HG02571 (cell line): Measurements from ENCODE around the gene DCT.

Experiments
- ATAC-seq: cut with Tn5 transposase; IDR thresholded peaks from one replicate; pipeline ENCODE4 v1.9.1; 2021; ENCODE audit warnings: mild to moderate bottlenecking, moderate library complexity; ENCODE audit not compliant: unreplicated experiment

The DCT gene

DNA sequence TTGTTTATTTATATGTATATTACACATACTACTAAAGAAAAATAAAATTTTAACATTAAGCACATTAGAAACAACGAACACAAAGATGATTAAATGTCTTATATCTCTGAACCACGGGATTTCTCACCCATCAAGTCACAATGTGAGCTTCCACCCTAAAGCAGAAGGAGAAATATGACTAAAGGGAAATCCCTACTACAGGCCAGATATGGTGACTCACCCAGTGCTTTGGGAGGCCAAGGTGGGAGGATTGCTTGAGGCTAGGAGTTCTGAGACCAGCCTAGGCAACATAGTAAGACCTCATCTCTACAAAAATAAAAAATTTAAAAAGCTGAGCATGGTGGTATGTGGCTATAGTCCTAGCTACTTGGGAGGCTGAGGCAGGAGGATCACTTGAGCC lies 24.6 kb downstream of the DCT start:
- ATAC-seq, result no peak

DNA sequence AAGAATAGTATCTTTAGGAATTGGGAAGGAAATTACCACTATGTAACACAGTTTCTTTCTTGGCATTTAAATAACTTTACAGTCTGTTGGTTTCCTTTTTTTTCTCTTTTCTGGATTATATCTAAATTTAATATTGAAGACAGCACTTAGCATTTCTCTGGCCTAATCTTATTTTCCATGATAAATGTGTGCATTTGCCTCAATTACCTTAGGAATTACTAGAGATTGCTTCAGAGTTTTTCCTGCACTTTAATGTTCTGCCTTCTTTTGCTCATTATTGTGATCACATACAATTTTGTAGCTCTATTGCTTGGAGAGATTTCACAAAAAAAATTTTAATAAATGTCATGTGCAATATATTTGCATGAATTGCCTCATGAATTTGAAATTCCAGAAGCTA lies 25.1 kb downstream of the DCT start:
- ATAC-seq, result no peak

DNA sequence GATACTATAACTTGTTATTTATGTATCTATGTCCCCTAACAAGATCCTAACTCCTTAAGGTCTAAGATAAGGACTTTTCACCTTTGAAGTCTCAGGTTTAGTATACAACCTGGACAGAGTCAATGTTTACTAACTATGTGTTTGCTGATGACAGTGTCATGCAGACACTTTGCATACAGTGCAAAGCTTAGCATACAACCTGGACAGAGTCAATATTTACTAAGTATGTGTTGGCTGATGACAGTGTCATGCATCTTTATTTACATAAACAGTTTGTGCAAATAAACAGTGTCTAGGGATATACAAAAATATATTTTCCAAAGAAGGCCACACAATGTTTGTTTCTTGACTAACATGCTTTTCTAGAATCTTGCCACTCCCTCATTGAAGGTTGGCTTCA lies 34.7 kb downstream of the DCT start:
- ATAC-seq, result no peak

DNA sequence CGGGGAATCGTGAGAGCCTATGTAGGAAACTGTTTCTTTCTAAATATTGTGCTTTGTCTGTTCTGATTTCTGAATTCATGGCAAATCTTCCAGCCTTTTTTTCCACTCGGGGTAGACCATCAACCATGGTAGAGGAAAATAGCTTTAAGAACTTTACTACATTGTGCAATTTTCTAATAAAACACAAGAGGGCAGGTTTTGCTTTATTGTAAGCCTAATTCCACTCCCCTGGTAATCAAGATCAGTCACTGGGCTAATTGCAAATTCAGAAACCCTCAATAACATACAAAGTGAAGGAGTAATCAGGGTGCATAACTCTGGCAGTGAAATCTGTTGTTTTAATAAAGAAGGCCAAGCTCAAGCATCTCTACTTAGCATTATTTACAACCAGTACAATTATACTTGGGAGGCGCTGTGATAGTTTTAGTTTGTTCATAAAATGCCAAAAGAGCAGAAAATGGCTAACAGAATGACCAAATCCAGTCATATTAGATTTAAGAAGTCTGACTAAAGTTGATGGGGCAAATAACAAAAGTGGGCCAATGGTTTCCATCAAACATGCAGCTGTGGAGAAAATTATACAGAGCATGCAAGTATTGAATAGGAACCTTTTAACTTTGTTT lies 43.8 kb downstream of the DCT start:
- ATAC-seq, result no peak

DNA sequence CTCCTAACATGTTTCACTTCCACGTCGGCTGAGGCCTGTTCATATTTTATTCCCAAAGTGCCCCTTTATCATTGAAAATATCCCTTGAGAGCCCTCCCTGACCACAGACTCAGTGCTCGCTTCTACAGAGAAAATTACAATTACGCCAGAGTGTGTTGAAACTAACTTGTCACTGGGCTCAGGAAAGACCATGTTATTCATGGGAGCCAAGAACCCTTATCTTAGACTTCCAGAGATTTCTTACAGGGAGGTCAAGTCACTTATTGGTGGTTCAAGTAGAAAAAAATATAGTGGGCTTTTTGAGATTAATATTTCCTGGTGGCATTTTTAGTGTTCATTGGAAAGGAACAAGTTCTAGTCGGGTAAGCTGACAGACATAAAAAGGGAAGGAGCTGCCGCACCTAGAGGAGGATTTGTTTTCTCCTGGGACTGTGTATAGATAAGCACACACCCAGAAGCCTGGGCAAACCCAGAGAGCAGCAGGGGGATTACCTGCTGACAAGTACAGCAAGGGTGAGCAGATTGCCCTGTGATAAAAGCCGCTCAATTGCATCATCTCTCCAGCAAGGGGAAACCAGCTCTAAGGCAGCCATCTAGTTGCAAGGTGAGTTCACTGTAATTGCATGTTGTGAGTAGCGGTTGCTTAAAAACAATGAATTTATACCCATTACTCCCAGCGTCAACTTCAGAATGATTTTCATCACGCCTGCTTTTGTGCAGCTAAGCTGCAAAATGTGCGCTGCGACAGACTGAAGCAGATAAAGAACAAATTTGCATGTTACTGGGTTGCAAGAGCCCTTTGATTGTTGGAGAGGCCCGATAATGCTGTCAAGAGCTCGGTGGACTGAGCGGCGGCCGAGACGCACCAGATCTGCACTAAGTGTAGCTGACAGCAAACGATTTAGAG lies 46.2 kb downstream of the DCT start:
- peak; percentile 74 for ATAC-seq

DNA sequence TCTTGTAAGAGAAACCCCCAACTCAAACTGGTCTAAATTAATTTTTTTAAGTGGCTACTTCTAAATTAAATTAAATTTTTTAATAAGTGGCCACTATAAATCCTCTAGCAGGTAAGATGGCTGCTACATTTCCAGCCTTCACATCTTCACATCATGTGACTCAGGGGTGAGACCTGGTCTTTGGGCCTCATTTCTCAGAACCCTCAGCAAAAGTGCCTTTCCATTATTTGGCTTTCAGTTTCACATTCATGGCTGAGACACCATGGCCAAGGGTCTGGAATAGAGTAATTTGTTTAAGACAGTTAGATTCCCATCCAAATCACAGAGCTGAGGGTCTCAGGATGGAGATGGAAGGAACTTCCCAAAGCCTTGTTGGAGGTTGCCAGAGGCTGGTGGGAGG lies 47.5 kb downstream of the DCT start:
- no peak for ATAC-seq

DNA sequence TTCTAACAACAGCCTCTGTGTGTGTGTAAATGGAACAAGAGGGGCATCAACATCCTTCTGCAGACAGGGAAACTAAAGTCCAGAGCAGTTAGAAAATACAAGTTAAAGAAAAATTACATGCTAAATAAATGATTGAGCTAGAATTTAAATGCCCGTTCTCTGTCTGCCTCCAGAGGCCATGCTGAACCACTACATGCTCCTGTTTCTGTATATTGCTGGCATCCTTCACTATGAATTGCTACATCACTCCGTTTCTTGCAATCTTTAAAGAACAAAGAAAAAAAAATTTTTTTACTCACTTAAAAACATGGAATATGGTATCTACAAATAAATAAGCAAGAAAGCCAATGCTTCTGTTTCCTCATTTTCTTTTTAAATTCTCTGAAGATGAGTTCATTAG lies 47.9 kb downstream of the DCT start:
- ATAC-seq, result no peak

DNA sequence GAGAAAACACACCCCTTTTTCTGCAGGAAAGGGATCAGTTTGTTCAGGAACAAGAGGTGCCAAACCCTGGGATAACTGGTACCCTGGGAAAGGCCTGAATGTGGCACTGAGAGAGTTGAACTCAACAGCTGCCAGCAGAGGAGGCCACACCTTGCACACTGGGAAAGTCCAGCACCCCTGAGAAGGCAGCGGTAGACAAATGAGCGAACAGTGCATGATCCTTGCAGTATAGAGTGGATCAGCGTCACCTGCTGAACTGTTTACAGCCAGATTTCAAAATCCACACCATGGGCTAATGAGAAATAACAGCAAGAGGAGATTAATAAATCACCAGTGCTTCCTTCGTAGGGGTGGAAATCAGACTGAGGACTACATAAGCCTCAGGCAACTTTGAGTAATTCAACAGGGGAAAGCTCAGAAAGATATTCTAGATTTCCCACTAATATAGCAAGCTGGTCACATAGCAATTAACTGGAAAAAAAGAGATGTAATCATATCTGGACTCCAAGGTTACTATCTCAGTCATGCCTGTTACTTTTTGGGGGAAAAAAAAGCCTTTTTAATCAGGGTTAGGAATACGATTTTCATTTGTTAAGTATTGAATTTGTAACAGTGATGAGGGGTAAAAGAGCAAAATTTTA lies 52.0 kb downstream of the DCT start:
- ATAC-seq, result no peak

DNA sequence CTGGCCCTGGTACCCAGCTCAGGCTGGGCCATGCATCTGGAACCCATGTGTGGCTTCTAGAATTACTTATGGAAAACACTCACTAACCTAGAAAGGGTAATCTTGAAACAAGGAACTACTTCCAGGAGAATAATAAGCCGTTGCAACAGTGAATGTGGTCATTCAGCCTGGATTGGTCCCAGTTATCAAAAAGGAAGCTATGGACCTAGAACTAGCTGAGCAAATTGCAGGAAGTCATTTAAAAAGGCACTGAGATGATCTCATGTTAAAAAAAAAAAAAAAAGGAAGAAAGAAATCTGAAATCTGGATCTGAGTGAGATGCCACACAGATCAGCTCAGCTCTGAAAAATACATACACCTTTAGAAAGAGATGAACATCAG lies 59.6 kb downstream of the DCT start:
- no peak for ATAC-seq

DNA sequence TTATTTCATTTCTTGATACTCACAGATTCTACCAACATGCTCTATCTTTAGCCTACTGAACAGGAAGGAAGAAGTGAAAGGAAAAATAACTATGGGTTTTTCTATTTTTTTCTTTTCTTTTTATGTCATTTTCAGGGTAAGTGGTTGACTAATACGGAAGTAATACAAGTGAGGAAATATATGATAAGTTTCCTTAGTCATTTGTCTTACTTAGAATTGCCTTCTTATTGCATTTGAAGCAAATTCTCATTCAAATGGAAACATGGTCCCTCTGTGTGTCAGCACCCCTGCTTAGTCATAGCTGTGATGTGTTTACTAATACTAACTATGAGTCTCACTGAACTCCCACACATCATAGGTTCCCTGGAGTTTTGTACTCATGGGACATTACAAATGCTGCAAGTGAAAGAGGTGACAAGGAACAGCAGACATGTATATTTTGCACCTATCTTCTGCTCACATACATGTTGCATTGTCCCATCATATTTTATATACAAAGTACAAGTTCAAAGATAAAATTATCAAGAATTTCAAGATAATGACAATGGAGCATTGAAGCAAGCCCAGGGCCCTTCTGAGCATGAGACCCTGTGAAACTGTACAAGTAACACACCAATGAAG lies 60.1 kb downstream of the DCT start:
- peak; percentile 62 for ATAC-seq

DNA sequence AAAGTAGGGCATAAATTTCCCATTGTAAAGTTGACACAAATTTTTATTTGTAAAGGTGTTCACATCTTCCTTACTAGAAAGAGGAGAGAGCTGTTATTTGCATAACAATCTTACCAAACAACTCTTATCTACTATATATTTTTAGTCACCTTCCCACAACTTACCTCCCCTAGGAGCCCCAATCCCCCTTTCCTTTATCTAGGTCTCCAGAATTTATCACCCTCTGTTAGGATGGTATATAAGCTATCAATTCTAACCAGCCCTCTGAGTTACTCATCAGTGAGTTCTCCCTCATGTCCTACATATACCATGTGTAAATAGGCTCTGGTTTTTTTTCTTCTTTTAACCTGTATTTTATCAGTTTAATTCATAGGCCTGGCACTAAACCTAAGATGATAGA lies 62.2 kb downstream of the DCT start:
- ATAC-seq, result no peak

DNA sequence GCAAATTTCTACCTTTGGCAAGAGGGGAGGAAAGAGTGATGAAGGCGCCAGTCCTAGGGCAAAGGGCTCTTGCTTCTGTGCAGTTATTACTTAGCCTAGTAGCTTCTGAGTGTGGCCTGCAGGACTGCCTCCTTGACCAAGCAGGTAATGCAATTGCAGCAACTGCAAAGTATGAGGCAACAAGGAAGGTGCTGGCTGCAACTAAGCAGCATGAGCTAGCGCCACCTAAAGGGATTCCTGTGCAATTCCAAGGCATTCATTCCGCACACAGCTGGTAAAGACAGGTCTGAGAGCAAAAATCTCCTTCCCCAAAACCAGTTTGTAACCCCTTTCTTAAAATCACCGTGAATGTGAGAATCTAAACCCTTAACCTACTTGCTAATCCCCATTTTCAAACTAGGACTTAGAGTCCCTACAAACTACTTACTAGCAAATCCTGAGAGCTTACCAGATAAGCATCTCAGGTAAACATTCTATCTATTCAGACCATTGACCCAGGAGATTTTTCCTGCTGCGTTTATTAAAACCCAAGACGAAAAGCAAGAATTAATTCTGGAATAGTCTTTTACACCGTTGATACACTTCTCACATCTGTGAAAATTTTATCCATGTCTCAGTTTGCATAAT lies 62.9 kb downstream of the DCT start:
- ATAC-seq, result no peak

DNA sequence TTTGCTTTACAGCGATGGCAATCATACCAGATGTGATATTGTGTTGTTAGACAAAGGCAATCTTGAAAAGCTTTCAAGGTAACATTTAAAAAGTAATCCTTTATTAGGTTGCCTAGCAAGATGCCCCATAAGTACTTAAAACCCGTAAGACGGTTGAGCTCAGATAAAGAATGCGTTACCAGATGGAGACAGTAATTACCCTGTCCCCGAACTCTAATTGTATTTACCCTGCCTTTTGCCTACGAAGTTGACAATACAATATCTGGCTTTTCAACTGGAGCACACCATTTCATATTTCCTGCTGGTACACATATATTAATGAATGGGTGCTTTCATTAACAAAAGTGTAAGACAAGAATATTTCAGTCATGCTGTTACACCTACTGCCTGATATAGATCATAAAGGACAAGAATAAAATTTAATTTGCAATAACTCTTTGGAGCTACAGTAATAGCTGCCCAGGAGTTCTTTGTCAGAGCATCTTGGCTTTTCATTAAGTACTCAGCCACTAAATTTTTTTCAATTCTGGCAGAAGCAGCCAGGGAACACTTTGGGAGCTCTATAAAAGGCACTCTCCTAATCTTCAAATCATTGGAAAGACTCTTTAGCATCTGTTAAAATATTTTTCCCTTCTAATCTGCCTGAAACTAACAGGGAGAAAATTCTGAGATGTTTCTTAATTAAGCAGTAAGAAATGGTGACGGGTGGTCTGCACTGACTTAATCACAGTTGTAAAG lies 63.8 kb downstream of the DCT start:
- no peak for ATAC-seq

DNA sequence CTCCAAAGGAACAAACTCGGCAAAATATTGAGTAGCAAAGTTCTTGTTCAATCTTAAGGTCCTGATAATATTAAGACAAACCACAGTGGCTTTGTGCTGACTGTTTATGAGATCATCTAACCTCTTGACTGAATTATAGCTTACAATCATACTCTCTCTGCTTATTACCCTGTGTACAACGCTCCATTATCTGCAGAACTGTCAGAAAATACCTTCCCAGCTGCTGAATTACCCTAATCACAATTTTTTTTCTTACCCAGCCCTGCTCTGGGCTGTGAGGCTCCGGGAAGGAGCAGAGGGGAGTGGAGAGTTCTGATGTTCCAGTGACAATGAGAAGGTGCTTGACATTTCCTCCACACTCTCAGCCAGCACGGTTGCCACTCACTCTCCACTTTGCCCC lies 64.8 kb downstream of the DCT start:
- ATAC-seq, result no peak

DNA sequence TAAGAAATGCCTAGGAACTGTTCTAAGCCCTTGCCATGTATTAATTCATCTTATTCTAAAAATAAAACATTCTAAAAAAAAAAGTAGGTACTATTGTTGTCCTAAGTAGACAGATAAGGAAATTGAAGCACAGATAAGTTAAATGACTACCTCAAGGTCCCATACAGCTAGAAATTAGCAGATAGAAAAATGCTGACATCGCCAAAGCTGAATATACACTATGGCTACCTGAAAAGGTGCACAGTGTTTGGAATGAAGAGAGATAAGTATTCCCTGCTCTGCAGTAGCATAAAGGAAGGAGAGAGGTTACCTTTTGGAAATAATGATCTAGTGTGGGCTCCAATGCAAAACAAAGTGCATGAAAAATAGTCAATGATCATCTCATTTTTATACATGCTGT lies 65.3 kb downstream of the DCT start:
- no peak for ATAC-seq

DNA sequence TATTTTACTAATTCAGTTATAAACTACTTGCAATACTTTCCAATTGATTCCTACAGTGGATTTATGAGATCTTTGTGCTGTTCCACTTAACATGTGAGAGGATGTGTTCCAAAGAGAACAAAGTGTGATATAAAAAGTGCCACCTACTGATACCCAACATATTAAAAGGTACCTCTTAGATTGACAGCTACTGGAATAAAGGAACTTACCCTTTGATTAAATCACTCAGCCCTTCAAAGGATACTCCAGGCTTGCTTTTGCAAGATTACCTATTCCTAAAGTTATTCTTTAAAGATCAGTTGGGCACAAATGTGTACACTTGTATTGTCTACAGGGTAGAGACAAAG lies 65.9 kb downstream of the DCT start:
- ATAC-seq, result no peak

DNA sequence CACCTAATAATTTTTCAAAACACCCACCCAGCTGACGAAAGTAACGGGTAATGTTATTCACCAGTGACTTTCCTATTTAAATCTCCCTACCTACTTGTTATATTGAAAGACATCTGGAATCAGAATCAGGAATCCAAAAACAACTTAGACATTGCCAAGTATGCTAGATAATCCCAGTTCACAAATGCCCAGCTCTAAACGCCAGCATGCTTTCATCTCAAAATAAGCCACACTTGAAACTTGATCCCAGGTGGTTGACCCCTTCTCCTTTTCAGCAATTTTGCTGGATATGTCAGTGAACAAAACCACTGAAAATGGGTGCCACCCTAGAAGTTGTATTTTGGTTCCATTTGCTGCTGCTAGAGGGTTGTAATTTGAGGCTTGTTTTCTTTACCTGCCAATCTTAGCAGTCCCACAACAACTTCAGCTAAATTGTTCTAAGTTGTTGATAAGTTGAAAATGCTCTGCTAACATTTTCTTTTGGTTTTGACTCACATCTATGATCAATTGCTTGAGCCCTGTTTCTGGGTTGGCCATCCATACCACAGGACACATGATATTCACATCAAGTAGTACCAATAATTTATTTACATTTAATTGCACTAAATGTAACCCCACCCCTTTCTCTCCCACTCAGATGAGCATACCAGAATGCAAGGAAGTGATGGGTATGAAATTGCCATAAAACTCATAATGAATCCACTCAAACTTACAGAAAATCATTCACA lies 66.4 kb downstream of the DCT start:
- ATAC-seq, result no peak

DNA sequence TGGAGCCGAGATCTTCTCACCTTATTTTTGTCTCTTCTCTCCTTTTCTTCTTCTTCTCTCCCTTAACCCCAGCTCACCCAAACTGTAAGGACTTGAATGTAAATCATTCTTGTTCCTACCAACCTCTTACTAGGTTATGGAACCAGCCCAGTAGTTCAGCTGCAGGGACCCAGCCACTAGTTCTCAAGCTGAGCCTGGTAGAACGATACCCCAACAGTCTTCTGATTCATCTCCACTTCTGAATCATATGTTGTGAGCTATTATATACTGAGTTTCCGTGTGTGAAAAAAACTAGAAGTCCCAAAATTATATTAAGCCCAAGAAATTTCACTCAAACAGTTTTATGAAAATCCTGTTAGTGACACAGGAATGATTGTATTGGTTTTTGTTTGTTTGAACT lies 67.7 kb downstream of the DCT start:
- ATAC-seq, result no peak

DNA sequence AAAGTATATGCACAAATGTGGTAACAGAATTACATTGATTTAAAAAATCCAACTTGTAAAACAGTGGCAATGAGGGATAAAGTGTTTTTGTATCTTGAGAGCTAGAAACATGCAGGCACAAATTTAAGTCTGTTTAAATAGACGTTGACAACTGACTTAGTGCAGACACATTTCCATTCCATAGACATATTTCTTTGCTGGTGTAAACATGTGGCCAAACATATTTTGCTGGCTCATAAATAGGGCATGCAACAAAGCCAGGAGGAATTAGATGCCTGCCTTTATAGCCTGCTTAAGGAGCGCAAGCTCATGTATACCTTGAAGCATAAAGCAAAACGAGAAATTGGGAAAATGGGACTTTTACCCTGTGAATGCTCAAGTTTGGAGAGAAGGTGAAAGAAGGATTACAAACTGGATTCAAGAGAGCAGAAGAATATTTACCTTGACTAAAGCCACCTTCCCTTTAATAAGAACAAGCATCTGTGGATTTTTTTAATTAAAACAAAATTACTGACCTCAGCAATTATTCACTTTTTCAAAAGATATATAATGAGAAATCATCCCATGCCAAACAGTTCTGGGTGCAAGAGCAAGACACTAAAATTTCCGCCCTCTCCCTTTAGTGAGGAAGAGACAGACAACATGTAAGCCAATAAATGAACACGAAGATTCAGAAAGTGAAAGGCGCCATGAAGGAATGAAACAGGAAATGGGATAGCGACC lies 71.0 kb downstream of the DCT start:
- no peak for ATAC-seq
